Measurements from ENCODE around the gene DCC. TPM values are rescaled to one million over a fixed set of nuclear protein-coding genes. Genes with fewer than 3 reads are reported as not detected.

The DCC gene
- total and polyA plus RNA-seq, 2 of the 8 experiments (the other 6 are each of a cell fraction or from before 2014, with no cell fraction given), result 0.14 to 1.4 TPM

GRCh38 chr18:52311331-52311730, 28.7 kb upstream of the DCC start:
- Histone ChIP-seq H3K9me3 (ENCODE audit: insufficient read depth in 2 of 2, low read depth in 1 of 2, low read length in 1 of 2) (no peaks in the 10 kb centered on the region; a peak in 1 of 4 replicates), H3K27me3 (replicated peaks in 1 of 4; ENCODE audit: control insufficient read depth in 3 of 4, extremely low read depth in 1 of 4, insufficient read depth in 3 of 4, low read length in 3 of 4) (no peaks in the 10 kb centered on the region), H3K23me2 (ENCODE audit: low read depth, low read length) (no peaks in the 10 kb centered on the region), H3K4me3 (ENCODE audit: extremely low read depth in 1 of 4, insufficient read depth in 2 of 4, low read depth in 3 of 4, low read length in 4 of 4) (no peak overlapping the region), H3K14ac (ENCODE audit: insufficient read length) (no peak overlapping the region), H4K20me1 (replicated peaks in 1 of 2; ENCODE audit: control insufficient read depth in 1 of 2, insufficient read depth in 2 of 2, low read length in 2 of 2) (no peaks in the 10 kb centered on the region), H4K91ac (replicated peaks; ENCODE audit: insufficient read length, low read length) (no peak overlapping the region), H2BK15ac (ENCODE audit: low read length) (no peak overlapping the region), H3K36me3 (ENCODE audit: control insufficient read depth in 2 of 4, insufficient read depth in 4 of 4, low read length in 3 of 4) (no peaks in the 10 kb centered on the region), H3K79me2 (ENCODE audit: control insufficient read depth in 1 of 2, insufficient read depth in 2 of 2, low read length in 2 of 2) (no peaks in the 10 kb centered on the region), H3K79me1 (ENCODE audit: low read depth, low read length) (no peaks in the 10 kb centered on the region), H4K8ac (ENCODE audit: extremely low read depth, insufficient read depth, low read length) (no peak overlapping the region), H3K4me1 (replicated peaks in 1 of 4; ENCODE audit: control insufficient read depth in 3 of 4, insufficient read depth in 4 of 4, low read length in 3 of 4) (peaks cover 0 to 9% (median 0%) of the 10 kb centered on the region in 4 experiments; a peak in 2 of 7 replicates), H3K9ac (replicated peaks in 1 of 4; ENCODE audit: extremely low read depth in 1 of 4, low read depth in 3 of 4, low read length in 3 of 4) (no peak overlapping the region), H4K5ac (ENCODE audit: insufficient read length, low read depth, low read length) (no peak overlapping the region), H3K23ac (ENCODE audit: insufficient read length) (no peak overlapping the region), H3K27ac (ENCODE audit: low read depth, low read length) (no peak overlapping the region), H2BK120ac (replicated peaks; ENCODE audit: low read depth, low read length) (no peak overlapping the region), H2AK5ac (ENCODE audit: low read depth, low read length) (no peak overlapping the region), H3K18ac (ENCODE audit: extremely low read depth, low read length) (no peak overlapping the region), H3K4me2 (ENCODE audit: insufficient read depth in 1 of 2, low read depth in 2 of 2, low read length in 2 of 2) (no peak overlapping the region), H3K56ac (replicated peaks; ENCODE audit: insufficient read length, low read depth, low read length) (no peak overlapping the region), H2AFZ (ENCODE audit: low read length) (no peak overlapping the region), H2BK20ac (ENCODE audit: low read length) (peak overlapping the region; percentile 76; the same call in 1 of the 2 replicates), H2BK5ac (ENCODE audit: low read depth, low read length) (no peak overlapping the region), H2BK12ac (ENCODE audit: low read depth, low read length) (no peak overlapping the region), H3K4ac (replicated peaks; ENCODE audit: insufficient read length, low read depth, low read length) (no peak overlapping the region)
- CTCF ChIA-PET (ENCODE audit: partially characterized antibody), result interaction anchor here (0.7 kb wide), 1 partner anchor 82 kb away, joined by 4 read pairs; no protein-coding TSS in a partner anchor
- POLR2A ChIA-PET (ENCODE audit: partially characterized antibody), result no interaction called here
- DNase-seq (ENCODE audit: low read depth in 1 of 2, low spot score in 2 of 2) (no peak), FAIRE-seq (no peak)
- 89% methylated on average over 2 of the region's 2 CpGs; no CpG with 5 or more reads in 1 of the 2 experiments for WGBS, 2 experiments (ENCODE audit: extremely low coverage in 1 of 2, insufficient coverage in 1 of 2, insufficient read length in 1 of 2, insufficient replicate concordance in 2 of 2, low coverage in 1 of 2, low lambda C conversion rate in 2 of 2, missing lambda C conversion rate in 1 of 2)
- no peak for TF ChIP-seq POLR2AphosphoS5 (IDR thresholded peaks at IDR 0.05; ENCODE audit: low read depth, low read length)
- no peak for TF ChIP-seq KDM4A (IDR thresholded peaks at IDR 0.05; ENCODE audit: low read depth, low read length, severe bottlenecking)
- TF ChIP-seq TAF1 (IDR thresholded peaks at IDR 0.05; ENCODE audit: low read depth, low read length), result no peak
- no peak for TF ChIP-seq NRF1 (IDR thresholded peaks at IDR 0.05; ENCODE audit: low read depth, low read length)
- TF ChIP-seq MAX (IDR thresholded peaks at IDR 0.05), result no peak
- TF ChIP-seq CHD2 (IDR thresholded peaks at IDR 0.05; ENCODE audit: low read length), result no peak
- TF ChIP-seq NANOG (IDR thresholded peaks at IDR 0.05; ENCODE audit: insufficient read depth, low read depth, low read length, poor library complexity, severe bottlenecking), result no peak
- no peak for TF ChIP-seq EP300 (IDR thresholded peaks at IDR 0.05; ENCODE audit: borderline replicate concordance in 1 of 2, low read depth in 2 of 2, low read length in 2 of 2)
- no peak for TF ChIP-seq SP4 (IDR thresholded peaks at IDR 0.05; ENCODE audit: low read length)
- TF ChIP-seq TEAD4 (IDR thresholded peaks at IDR 0.05; ENCODE audit: low read depth, low read length), result no peak
- TF ChIP-seq RAD21 (IDR thresholded peaks at IDR 0.05 in 1 of 2, conservative IDR thresholded peaks at IDR 0.05 in 1 of 2; ENCODE audit: low read depth in 2 of 2, low read length in 2 of 2), result no peak
- TF ChIP-seq RFX5 (IDR thresholded peaks at IDR 0.05; ENCODE audit: borderline replicate concordance, low read depth, low read length), result no peak
- no peak for TF ChIP-seq SIX5 (IDR thresholded peaks at IDR 0.05; ENCODE audit: low read depth, low read length)
- TF ChIP-seq ATF3 (IDR thresholded peaks at IDR 0.05; ENCODE audit: insufficient read depth, low read depth, low read length), result no peak

Measured in H1 (cell line).